ENCODE data around the gene CLEC19A.

CLEC19A gene

GRCh38 chr16:19285431-19285830 is at the start of gene CLEC19A:
CLEC19A (plus strand) TSS chr16:19285731; CDS start chr16:19285852, 121 bp downstream.
- no peak for DNase-seq

DNA sequence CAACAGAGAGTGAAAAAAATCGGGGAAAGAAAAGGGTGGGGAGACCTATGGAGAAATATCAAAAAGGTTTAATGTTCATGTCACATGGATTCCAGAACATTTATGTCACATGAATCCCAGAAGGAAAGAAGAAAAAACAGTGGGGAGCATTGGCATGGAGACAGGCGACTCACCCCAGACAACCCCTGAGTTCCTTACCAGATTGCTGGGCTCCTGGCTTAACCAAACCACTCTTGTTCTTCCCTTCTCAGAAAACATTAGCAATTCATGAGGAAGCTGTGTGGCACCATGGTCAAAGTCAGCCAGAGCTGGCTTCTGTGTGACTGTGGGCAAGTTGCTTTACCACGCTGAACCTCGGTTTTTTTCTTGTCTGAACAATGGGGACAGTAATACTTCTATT is 49.6 kb upstream of the CLEC19A start:
- no peak for DNase-seq

DNA sequence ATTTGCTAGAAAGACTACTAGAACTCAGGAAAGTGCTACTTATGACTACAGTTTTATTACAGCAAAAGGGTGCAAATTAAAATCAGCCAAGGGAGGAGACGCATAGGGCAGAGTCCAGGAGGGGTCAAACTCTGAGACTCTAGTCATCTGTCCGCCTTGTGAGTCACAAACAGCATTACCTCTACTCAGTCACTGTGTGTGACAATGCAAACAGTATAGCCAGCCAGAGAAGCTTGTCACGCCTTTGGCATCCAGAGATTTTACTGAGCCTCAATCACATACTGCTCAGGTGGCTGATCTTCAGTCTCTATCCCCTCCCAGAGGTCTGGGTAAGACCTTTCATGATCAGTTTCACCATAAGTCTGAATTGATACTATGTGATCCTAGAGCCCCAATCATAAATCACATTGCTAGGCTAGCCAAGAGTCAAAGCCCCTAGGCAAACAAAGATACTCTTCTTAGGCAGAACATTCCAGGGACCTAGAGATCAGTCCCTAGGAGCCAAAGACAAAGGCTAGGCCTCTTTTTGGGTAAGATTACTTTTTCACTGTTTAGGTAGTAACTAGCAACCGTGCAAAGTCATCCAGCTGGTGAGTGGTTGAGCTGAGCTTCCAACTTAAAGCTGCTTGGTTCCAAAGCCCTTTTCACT is 48.8 kb upstream of the CLEC19A start:
- DNase-seq: peak; percentile 20

DNA sequence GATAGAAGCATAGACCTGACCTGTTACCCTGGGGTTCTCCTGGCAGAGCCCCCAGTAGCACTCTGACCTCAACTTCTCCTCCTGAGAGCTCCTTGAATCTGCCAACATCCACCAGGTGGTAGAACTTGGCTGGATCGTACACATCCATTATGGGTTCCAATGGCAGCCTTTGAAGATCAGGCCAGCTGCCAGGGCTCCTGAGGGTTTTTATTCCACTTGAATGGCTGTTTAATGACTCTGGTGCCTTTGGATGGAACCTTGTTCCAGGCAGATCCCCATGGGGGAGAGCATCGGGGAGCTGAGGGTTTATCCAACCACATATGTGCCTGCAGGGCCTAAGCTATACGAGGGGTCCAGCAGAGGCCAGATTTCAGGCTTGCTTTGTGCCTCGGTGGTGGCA is 47.1 kb upstream of the CLEC19A start:
- DNase-seq: no peak

GRCh38 chr16:19239511-19240155 is 45.9 kb upstream of the CLEC19A start:
- no peak for DNase-seq

DNA sequence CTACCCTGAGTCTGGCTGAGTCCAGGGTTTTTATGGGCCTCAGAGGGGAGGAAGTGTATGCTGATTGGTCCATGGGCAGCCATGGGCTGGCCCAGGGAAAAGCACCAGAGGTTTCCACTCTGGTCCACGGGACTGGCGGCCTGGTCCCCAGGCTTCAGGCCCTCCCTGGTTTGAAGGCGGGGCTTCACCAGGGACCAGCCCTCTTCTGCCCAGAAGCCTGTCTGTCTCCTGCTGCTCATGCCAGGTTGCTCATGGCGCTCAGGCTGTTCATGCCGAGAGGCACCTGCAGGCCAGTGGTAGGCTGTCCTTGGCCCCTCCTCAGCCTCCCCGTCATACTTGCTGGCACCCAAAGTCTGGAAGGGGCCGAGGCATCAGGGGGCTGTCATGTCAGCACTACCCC is 45.0 kb upstream of the CLEC19A start:
- no peak for DNase-seq

DNA sequence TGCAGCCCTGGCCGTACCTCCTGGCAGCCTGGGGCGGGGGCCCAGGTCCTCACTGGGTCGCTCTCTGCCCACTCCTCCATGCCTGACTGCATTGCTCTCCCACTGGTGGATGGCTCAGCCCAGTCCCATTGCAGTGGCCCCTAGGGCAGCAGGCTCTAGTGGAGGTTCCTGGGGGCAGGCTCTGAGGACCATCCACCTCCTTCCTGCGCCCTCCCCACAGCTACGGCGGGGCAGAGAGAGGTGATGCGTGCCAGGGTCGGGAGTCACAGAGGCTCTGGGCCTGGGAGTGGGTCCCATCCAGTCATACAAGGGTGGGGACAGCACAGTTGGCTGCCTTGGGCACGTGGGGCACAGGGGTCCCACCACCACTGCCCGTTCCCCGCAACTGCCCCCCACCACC is 44.0 kb upstream of the CLEC19A start:
- no peak for DNase-seq

- DNase-seq: no peak
Observed at GRCh38 chr16:19242186-19242585, 43.3 kb upstream of the CLEC19A start.

DNA sequence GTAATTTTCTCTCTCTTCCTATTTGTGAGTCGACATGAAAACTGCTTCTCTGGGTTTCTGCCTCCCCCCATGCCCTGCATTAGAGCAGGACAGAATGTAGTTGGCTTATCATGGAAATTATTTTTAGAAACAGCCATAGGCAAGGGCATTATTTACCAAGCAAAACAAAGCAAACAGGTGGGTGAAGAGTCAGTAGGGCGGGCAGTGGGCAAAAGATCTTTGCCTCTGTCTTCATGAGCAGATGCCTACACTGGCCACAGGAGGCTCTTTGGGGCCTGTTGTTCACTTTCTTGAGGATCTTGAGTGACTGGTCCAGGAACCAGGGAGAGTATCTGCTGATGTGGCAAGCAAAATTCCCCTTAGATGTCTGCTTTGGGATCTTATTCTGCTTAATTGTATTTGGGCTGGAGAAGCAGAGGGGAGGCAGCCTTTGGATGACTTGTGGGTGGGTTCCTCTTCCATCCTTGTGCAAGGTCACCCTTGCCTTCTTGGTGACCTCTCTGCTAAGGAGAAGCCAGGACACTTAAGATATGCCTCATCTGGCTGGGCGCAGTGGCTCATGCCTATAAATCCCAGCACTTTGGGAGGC is 42.5 kb upstream of the CLEC19A start:
- no peak for DNase-seq

DNA sequence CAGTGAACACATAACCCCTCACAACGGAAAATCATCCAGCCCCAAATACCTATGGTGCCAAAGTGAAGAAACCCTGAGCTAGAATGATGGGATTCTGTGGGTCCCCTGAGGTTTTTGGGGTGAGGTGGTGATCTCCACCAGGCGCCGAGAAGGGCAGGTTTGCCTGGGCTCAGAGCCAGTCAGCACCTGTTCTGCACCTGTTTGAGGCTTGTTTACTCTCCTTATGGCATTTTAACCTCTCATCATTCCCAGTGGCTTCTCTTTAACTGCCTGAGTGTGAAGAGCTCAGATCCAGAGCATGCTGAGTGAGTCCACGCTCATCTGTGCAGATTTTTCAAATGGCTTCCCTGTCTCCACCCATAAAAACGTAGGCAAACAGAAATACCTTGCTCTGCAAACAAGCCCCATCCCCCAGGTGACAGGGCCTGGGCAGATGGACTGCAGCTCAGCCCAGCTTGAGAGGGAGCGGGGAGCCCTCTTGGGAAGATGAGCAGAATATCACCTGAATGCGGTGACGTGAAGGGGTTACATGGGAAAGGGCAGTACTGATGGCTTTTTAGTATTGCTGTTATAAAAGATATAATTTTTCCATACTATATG is 40.1 kb upstream of the CLEC19A start:
- no peak for DNase-seq

GRCh38 chr16:19252904-19253303 is 32.6 kb upstream of the CLEC19A start:
- no peak for DNase-seq

- no peak for DNase-seq
Observed at GRCh38 chr16:19254611-19255010, 30.9 kb upstream of the CLEC19A start.

GRCh38 chr16:19264123-19264673 is 21.3 kb upstream of the CLEC19A start:
- DNase-seq: no peak

DNA sequence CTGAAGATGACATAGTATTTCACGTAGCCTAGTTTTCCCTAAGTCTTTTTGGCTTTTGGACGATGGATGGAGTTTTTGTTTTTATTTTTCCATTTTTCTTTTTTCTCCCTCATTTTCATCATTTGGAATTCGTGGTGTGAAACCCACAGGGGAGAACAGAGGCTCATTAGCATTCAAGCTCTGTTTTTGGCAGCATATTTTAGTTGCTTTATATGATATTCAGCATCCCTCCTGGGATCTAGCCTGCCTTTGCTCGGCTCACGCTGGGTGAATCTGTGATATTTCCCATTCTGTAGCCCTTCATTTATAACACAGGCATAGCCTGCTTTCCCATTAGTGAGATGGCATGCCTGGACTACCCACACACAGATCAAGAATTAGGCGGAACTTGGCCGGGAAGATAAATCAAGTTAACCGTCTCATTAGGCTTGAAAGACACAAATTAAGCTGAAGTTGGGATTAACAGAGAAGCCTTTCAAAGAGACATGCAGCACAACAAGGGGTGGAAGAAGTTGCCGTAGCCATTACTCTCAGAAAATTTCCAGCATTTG is 20.1 kb upstream of the CLEC19A start:
- no peak for DNase-seq

DNA sequence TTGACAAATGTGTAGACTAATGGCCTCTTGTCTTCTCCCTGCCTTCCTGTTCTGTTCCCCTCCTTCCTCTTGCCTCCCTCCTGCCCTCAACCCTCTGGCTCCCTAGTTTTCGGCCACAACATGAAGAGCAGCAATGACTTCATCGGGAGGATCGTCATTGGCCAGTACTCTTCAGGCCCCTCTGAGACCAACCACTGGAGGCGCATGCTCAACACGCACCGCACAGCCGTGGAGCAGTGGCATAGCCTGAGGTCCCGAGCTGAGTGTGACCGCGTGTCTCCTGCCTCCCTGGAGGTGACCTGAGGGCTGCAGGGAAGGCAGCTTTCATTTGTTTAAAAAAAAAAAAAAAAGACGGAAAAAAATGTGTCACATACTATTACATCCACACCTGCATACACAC is 18.8 kb upstream of the CLEC19A start:
- no peak for DNase-seq

GRCh38 chr16:19269098-19269497 is 16.4 kb upstream of the CLEC19A start:
- DNase-seq: no peak

DNA sequence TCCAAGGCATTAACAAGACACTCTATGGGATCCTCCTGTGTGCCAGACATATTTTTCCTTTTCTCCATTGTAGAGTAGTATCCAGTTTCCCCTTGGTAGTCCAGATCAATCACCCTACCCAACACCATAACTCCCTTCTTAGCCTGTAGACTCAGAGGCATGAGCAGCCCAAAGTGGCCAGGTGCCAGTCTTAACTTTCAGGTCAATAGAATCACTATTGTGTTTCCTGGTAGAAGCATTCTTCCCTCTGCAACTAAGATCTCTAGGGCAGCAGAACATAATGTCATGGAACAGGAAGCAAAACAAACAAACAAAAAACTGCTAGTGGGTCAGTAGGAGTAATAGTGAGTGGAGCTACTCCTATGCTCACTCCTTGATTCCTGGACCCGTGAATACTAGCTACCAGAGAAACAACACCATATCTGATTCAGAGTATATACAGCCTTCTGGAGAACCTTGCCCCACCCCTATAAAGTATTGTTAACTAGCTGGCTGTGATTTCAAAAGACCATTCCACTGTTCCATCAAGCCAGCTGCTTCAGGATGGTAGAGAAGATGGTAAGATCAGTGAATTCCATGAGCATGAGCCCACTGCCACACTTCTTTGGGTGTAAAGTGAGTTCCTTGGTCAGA is 11.2 kb upstream of the CLEC19A start:
- DNase-seq: no peak

GRCh38 chr16:19278403-19278802 is 7.1 kb upstream of the CLEC19A start:
- no peak for DNase-seq

DNA sequence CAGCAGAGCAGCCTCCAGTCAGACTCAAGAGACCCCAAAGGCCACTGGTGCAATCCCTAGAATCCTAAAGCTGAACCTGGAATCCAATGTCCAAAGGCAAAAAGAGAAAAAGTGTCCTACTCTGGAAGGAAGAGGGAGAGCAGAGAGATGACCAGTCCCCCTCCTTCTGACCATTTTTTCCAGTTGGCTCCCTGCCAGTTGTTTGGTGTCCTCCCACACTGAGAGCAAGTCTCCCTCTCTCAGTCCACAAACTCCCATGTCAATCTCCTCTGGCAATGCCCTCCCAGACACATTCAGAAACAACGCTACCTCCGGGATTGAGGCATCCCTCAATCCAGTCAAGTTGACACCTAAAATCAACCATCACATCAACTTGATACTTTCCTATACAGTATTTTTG is 4.3 kb upstream of the CLEC19A start:
- no peak for DNase-seq

DNA sequence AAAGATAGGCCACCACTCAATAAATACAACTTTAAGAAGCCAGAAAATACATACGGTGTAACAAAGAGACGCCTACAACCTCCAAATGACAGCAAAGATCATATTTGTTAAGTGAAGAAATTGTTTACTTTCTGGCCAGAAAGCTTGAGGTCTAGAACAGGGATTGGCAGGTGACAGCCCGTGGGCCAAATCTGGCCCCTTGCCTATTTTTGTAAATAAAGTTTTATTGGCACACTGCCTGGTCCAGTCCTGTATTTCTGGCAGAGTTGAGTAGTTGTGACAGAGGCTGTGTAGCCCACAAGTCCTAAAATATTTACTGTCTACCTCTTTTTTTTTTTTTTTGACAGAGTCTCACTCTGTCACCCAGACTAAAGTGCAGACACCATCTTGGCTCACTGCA is 3.4 kb upstream of the CLEC19A start:
- no peak for DNase-seq

GRCh38 chr16:19283637-19284036 is 1.9 kb upstream of the CLEC19A start:
- no peak for DNase-seq

GRCh38 chr16:19284207-19284606 is 1.3 kb upstream of the CLEC19A start:
- no peak for DNase-seq

DNA sequence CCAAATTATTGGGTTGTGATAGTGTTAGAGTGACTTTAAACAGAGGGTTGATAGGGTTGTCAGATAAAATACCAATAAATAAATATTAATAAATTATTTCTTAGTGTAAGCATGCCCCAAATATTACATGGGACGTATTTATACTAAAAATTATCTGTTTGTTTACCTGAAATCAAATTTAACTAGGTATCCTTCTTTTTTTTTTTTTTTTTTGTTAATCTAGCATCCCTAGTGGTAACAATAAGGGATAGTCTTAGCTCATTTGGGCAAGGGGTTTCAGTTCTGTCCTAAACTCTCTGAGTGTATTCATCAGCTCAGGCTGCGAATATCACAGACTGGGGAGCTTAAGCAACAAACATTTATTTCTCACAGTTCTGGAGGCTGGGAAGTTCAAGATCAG is 1.3 kb downstream of the CLEC19A start:
- DNase-seq: no peak
